Mucosa of gallbladder (tissue), 1 donor: ENCODE data around the gene BPGM. TPM values are rescaled to one million over a fixed set of nuclear protein-coding genes. Genes with fewer than 3 reads are reported as not detected.

ENCODE experiments used
- DNase-seq: peaks from one replicate; pipeline ENCODE4 v3.0.0-alpha.2; 2020; ENCODE audit warnings: low spot score
- total RNA-seq: library from RNA; stranded (reverse); gene quantifications from one replicate; pipeline ENCODE4 v1.2.1, GENCODE V29; 2021
- donor health status: DM: no; HTN: no; CAD: no.

The BPGM gene
- total RNA-seq, 1 donor from 2014 or later, result 12.7 TPM

DNA sequence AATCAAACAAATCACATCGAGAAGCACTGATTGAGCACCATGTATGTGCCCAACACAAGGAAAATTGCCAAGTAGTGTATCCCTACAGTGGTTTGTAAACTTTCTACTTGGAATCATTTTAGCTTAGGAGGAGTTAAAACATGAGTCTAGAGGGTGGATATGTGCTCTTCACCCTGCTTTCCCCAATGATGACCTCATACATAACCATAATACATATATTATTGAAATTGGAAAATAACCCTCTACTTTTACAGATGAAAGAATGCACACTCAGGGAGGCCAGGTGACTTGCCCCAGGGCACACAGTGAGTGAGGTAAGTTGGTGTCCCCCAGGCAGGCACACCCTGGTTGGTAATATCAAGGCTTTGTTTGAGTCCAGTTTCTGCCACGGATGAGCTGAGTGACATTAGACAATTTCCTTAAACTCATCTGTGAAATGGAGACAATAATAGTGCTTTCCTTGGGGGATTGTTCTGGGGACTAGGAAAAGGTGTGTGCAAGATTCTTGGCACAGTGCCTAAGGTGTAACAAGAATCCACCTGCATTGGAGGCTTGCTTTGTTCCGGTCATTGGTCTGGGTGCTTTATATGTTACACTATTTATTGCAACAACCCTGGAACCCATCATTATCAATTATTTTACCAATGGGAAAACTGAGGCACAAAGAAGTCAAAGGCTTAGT, 50.7 kb downstream of the BPGM start:
- DNase-seq, result no peak

DNA sequence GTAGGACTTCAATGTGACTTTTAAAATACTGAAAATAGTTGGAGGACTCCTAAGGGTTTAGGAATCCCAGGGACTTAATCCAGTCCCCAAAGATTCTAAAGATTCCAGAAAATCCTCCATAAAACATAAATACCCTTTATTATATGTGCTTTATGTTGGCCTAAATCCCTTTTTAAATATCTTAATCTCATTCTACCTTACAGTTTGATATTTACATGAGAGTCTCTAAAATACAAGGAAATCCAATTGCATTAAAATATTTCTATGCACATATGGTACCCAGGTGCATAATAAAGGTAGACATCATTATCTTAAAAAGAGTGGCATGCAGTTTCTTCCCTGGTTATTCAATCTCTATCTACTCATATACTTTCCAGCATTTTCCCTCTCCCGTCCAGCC, 51.8 kb downstream of the BPGM start:
- no peak for DNase-seq

DNA sequence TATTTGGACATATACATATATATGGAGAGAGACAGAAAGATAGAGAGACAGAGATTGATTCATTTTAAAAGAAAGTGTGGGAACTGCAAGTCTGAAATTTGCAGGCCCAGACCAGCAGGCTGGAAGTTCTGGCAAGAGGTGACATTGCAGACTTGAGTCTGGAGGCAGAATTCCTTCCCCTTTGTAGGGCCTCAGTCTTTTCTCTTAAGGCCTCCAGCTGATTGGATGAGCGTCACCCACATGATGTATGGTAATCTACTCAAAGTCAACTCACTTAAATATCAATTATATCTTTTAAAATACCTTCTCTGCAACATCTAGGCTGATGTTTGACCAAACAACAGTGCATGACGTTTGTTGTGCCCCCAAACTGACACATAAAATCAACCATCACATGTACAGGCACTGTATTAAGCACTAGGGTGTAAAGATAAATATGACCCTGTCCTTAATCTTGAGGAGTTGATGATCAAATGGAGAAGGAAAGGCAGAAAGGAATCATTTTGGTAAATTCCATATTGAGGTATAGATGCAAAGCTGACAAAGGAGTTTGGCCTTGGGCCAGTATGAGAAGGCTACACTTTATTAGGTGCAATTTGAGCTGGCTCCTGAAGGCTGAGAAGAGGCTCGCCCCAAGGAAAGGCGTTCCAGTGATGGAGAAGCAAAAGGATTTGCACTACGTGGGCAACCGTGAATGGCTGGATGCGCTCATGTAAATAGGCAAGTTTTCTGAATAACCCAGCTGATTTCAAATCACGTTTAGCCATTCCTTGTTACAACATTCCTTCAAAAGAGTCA, 52.6 kb downstream of the BPGM start:
- no peak for DNase-seq

DNA sequence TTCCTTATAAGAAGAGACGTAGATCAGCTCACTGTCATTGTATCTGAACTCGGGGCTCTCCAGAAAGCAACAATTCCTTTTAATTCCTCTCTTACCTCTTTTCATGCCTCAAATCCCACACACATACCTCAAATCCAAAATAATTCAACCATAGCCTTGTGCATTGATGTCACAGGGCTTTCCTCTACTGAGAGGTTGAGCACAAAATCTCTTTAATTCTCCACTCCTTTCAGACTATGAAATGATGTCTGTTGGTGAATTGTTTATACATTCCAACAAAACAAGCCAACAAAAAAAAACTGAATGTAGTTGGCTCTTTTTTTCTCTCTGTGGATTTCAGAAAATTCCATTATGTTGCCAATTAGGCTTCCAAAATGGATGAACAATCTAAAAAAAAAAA, 53.2 kb downstream of the BPGM start:
- DNase-seq, result no peak

DNA sequence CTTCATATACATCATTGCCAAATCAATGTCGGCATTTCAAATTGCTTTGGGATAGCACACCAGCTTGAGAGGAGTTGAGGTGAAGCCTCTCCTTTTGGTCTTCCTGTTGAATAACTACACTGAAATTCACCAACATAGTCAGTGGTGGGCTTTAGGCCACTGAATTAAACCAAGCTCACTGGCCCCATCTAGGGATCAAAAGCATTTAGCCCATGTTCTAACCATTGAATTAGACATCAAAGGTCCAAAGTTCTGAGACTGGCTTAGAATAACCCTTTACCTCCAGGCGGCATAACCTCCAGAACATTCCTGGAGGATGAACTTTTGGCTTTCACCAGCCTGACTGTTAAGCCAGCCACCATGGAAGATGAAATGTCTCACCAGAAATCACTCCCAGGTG, 54.6 kb downstream of the BPGM start:
- DNase-seq, result no peak

DNA sequence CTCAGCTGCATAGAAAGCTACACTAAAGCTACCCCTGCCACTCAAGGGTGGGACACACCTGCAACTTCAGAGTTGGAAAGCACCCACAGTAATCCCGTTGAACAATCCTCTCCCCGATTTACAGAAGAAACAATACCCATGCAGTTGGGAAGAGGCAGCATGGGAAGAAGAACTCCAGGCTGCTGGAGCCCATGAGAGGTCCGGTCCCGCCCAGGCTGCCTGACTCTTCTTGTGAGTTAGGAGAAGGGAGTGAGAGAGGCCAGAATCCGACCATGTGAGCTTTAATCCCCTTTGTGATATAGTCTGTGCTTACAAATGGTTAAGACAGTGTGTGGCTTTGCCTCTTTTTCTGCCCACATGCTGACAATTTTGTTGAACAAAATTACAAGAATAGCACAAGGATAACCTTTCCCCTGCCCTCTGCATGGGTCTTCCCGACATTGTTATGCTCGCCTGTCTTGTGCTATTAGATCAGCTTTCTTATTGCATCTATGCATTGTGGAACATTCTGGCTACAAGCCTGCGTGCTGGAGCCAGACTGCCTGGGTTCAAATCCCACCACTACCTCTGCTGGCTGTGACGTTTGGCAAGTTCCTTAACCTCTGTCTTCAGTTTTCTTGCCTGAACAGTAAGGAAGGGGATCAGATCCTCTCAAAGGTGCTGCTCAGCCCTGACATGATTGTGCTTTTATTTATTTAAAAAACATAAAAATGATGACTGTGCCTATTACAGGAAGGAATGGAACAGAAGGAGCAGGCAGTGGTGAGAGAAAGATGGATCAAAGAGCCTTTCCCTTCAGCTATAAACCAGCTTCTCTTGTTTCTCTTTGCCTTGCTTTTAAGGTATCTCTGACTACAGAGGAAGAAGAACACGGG, 56.0 kb downstream of the BPGM start:
- no peak for DNase-seq

DNA sequence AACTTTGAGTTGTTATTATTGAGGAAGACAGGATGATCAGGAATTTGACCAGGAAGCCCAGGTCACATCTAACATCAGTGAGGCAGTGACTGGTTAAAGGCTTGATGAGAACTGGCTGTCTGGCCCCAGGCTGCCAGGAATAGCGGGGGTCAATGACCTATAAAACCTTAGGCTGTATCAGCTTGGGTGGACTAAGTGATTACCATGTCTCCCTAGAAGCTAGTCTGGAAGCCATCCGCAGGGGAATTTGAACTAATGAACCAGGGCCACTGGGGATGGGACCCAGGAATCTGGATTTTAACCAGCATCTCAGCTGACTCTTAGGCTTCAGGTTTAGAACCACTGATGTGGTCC, 56.6 kb downstream of the BPGM start:
- DNase-seq, result no peak

DNA sequence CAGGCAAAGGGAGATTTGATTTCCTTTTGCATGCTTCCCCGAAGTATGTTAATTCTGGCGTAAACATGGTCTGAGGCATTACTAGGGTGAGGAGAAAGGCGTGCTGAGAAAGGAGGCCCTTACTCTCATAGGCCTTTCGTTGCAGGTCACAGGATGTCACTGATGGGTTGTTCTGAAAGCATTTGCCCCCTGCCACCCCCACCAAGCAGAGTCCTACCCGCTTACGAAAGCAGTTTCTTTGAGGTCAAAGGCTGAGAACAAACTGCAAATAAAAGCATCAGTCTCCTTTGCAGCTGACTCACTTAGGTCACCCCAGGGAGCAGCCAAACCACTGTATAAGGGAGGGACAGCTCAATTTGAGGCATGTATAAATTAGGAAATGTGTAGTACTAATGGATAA, 57.1 kb downstream of the BPGM start:
- no peak for DNase-seq

DNA sequence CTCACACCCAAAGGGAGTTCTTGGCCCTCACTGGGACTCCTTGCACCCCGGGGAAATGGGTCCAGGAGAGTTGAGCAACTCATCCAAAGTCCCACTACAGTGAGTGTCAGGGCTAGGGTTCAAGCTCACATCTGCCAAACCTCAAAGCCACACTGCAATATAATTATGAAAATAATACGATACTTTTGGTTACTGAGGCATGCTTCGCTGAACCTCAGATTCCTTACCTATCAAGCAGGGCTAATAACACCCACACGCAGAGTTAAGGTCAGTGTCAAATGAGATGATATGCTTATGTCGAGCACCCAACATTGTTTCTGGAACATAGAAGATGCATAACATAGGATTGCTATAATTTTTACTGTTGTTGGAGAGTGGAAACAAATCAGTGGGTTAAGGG, 58.2 kb downstream of the BPGM start:
- DNase-seq, result no peak

DNA sequence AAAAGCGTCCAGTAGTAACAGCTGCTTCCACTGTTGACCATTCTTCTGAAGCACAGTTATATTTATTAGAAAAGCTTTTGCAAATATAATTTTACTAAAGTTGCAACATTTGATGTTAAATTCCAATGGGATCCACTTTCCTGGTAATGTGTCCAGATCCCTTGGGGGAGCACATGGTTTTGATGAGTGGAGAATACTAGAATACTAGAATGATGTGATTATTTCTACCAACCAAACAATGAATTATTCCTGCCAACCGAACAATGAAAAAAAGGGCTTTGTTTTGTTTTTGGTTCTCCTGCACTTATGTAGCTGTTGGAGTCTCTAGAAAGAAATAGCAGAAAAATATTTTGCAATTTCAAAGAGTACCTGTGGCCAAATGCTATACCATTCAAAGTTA, 59.1 kb downstream of the BPGM start:
- DNase-seq, result no peak

DNA sequence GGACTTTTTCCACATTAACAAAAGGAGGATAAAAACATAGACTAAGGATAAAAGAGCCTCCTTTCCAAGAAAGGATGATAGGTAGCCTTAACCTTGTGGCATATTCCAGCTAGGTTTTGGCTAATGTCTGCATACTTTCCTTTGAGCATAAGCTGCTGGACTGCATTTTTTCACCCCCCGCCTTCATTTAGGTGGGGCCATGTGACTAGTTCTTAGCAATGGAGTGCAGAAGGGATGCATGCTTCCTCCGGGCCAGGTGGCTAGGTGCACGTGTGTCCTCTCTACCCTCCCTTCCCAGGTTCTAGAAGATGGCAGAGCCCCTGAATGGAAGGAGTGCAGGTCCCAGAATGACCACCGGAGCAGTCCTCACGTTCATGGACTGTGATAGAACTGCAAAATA, 59.8 kb downstream of the BPGM start:
- no peak for DNase-seq

DNA sequence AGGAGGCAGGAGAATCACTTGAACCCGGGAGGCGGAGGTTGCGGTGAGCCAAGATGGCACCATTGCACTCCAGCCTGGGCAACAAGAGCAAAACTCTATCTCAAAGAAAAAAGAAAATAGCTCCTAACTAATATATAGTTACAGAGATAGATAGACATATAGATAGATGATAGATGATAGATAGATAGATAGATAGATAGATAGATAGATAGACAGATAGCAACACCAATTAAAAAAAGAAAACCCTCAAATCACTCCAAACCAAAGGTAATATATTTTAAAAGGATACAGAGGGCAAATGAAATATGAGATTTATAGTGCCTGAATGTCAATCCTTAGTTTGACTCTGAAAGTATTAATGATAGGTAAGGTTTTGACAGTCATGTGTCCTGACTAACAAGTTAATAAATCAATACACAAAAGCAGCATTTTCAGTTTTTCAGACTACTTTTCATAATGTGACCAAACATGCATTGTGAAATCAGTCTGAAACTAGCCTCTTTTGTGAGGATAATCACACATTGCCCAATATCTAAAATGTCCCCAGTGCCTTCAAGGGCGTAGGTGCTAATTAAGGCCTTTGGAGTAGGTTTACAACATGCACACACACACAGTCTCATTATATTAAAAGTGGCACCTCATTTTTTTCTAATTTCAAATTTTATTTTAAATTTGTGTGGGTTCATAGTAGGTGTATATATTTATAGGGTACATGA, 61.2 kb downstream of the BPGM start:
- no peak for DNase-seq

DNA sequence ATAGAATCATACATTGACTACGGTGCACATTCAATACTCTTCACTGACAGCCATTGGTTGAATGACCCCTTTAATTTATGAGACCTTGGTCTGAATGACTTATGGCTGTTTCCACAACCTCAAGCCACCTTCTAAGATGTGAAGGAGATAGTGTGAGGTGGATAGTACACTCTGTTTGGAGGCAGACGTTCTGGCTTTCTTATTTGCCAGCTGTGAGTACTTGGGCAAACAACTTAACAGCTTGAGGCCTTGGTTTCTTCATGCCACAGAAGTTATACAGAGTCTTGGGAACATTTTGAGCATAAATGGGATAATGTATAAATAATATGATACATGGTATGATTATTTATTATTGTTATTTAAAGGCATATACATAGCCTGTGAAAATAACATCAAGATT, 62.0 kb downstream of the BPGM start:
- DNase-seq, result no peak

DNA sequence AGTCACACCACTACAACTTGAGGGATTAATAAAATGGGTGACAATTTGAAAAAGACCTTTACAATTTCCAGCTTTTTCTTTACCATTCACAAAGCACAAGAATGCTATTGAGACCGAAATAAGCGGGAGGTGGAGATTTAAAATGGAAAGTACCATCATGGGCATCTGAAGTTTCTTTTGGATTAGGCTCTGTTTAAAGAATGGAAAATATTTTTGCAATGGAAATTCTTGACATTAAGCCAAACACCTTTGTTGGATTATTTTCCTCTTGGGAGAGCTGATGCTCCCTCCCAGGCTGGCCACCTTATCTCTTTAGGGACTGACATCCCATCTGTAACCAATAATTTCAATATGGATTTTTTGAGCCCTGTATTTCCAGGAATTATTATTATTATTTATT, 62.5 kb downstream of the BPGM start:
- DNase-seq, result no peak

DNA sequence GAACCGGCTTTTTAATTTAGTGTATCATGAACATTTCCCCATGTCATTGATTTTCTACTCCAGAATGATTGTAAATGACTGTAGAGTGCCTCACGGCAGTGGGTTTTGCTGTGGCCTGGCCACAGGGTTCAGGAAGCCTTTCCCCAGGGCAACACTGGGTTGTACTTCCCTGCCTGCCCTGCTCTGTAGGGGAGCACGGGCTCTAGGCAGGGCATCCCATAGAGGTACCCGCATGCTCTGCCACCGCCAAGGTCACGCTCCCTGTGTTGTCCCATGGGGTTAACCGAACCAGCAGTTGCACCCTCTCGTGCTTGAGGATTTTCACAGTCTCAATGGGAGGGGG, 63.8 kb downstream of the BPGM start:
- DNase-seq, result no peak

DNA sequence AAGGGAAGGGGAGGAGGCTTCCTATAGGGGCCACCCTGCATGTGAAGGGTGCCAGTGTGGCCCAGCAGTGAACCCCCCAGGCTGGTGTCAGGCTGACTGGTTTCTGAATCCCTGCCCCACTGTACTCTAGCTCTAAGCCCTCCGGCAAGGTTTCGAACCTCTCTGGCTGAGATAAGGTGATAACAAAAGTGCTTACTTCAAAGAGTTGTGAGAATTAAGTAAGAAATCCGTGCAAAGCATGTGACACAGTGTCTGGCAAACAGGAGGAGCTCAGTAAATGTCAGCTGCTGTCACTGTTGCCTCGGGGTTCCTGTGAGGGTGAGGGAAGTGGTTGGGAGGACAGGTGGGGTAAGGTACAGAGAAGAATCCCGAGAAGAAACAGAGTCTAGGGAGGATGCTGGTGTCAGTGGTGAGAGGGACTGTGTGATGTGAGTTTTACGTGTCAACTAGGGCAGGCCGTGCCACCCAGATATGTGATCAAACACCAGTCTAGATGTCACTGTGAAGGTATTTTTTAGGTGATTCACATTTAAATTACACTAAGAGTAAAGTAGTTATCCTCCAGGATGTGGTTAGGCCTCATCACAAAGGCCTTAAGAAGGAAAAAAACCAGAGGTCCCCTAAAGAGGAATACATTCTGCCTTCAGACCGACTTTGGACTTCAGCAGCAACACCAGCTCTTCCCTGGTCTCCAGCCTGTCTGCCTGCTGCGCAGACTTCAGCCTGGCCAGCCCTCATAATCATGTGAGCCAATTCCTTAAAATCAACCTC, 64.4 kb downstream of the BPGM start:
- DNase-seq, result no peak

DNA sequence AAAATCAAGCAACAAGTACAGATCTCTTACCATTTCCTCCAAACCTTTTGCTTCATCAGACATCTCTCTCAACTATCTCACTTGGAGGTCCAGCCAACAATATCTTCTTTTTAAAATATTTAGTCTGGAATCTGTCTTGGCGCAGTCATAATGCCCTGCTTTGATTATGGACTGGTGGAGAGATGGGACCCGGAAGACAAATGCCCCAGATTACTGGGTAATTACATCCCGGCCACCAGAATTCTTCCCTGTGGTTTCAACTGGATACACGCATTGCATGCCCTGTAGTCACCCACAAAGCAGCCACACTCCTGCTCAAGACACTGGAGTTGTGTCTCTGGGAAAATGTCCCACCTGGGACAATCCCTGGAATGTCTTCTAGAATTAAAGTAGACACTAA, 65.5 kb downstream of the BPGM start:
- no peak for DNase-seq

DNA sequence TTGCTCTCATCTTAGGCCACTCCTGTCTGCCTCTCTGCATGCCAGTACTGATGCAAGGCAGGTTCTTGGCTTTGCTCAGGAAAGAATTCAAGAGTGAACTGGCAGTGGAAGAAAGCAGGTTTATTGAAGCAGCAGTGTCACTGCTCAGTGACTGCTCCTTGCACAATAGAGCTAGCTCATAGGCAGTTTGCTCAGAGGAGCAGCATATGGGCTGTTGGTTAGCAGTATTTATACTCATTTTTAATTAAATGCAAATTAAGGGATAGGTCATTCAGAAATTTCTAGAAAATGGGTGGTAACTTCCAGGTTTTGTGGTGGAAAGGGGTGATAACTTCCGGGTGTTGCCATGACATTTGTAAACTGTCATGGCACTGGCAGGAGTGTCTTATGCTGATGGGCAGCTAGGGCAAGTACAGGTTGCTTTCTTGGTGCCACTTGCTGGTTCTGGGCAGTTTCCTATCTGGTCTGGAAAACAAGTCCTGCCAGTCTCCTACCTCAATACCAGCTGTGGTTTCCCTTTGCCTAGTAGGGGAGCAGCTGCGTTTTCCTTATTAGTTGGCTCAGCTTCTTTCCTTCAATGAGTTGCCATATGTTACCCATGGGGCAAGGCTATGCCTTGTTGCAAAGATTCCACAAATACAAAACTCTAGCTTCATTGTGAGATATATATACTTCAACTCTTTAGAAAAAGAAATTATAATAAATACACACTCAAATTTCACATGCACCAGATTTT, 68.0 kb downstream of the BPGM start:
- no peak for DNase-seq

DNA sequence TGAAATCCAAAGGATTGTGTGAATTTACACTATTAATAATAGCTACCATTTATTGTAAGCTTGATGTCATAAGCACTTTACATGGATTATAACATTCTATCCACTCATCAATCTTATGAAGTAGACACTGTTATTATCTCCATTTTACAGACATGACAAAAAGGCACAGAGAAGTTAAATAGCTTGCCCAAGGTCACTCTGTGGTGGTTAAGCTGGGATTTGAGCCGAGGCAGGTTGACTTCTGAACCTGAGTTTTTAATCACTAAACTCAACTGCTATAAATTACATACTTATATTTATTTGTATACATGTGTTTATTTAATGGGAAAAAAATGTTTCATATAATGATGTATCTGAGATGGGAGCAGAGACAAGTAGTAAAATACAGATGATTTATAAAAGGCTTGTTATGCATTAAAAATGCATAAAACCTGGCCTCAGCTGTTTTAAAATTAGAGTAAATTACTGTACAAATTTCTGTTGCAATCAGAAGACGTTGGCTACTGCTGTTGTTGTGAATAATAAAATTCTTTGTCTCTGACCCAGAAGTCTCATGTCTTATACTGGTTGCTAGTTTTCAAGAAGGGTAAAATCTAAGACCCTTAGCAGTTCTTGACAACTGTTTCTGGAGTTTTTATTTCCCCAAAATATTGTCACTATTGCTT, 71.7 kb downstream of the BPGM start:
- no peak for DNase-seq
